ENCODE data around the gene RILPL1. TPM values are rescaled to one million over a fixed set of nuclear protein-coding genes. Genes with fewer than 3 reads are reported as not detected.

RILPL1 gene
- polyA plus RNA-seq, 1 donor (not counting 4 experiments of a cell fraction or from before 2014, with no cell fraction given): 17.0 TPM

DNA sequence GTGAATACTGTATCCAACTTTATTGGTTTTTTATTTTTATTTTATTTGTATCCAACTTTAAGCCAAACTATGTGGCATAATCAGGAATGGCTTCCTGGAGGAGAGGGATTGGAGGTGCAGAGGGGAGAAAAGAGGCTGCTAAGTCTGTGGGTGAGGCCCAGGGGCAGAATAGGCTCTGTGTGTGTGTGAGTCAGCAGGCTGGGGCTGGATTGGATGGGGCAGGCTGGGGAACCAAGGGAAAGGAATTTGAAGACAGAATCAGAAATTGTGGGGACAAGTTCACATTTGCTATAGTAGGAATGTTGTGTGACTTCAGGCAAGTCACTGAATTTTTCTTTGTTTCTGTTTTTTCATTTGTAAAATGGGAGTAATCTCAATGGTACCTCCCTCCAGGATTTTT is 12.8 kb upstream of the RILPL1 start:
- H3K4me2 ChIP-seq (ENCODE audit: control insufficient read depth, extremely low read depth, insufficient read depth, low read depth, low read length): no peak overlapping the region
- no peaks in the 10 kb centered on the region for H3K9me3 ChIP-seq (ENCODE audit: control insufficient read depth, low read depth, low read length)
- no peak overlapping the region for H3K9ac ChIP-seq (ENCODE audit: control insufficient read depth, extremely low read depth, insufficient read depth, low read length)
- H3K4me1 ChIP-seq (ENCODE audit: control insufficient read depth, extremely low read depth, insufficient read depth, low read length): peaks cover 10% of the 10 kb centered on the region
- TF ChIP-seq, protein P1, sequence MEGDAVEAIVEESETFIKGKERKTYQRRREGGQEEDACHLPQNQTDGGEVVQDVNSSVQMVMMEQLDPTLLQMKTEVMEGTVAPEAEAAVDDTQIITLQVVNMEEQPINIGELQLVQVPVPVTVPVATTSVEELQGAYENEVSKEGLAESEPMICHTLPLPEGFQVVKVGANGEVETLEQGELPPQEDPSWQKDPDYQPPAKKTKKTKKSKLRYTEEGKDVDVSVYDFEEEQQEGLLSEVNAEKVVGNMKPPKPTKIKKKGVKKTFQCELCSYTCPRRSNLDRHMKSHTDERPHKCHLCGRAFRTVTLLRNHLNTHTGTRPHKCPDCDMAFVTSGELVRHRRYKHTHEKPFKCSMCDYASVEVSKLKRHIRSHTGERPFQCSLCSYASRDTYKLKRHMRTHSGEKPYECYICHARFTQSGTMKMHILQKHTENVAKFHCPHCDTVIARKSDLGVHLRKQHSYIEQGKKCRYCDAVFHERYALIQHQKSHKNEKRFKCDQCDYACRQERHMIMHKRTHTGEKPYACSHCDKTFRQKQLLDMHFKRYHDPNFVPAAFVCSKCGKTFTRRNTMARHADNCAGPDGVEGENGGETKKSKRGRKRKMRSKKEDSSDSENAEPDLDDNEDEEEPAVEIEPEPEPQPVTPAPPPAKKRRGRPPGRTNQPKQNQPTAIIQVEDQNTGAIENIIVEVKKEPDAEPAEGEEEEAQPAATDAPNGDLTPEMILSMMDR (optimal IDR thresholded peaks at IDR 0.05 in 1 of 3, IDR thresholded peaks at IDR 0.05 in 1 of 3, conservative IDR thresholded peaks at IDR 0.05 in 1 of 3; ENCODE audit: extremely low read depth in 1 of 3, insufficient read depth in 2 of 3, low read length in 3 of 3): no peak
- TF ChIP-seq EZH2 (IDR thresholded peaks at IDR 0.05; ENCODE audit: low read length): no peak
- no peak overlapping the region for H3K27ac ChIP-seq (ENCODE audit: control insufficient read depth, insufficient read depth, low read length)
- no peak overlapping the region for H2AFZ ChIP-seq (ENCODE audit: control insufficient read depth, low read length)
- dilution Hi-C loops (cut with MboI; ENCODE audit: extremely low pct_ligation_motif_present, low sequenced_read_pairs): no loop called here
- DNase-seq (ENCODE audit: low read depth, low spot score): no peak
- no peaks in the 10 kb centered on the region for H3K79me2 ChIP-seq (ENCODE audit: control insufficient read depth, insufficient read depth, low read length)
- peak; percentile 86 for FAIRE-seq
- no peak overlapping the region for H3K4me3 ChIP-seq (ENCODE audit: control insufficient read depth in 2 of 3, extremely low read depth in 1 of 3, insufficient read depth in 2 of 3, low read depth in 1 of 3, low read length in 3 of 3)
- no peaks in the 10 kb centered on the region for H3K36me3 ChIP-seq (ENCODE audit: control insufficient read depth in 2 of 2, extremely low read depth in 1 of 2, insufficient read depth in 2 of 2, low read length in 2 of 2)
- H3K27me3 ChIP-seq (ENCODE audit: control insufficient read depth, extremely low read depth, insufficient read depth, low read length): no peaks in the 10 kb centered on the region
- H3K9me1 ChIP-seq (ENCODE audit: control insufficient read depth, extremely low read depth, insufficient read depth, low read length): no peaks in the 10 kb centered on the region
- H4K20me1 ChIP-seq (ENCODE audit: control insufficient read depth, extremely low read depth, insufficient read depth, low read length): no peaks in the 10 kb centered on the region

DNA sequence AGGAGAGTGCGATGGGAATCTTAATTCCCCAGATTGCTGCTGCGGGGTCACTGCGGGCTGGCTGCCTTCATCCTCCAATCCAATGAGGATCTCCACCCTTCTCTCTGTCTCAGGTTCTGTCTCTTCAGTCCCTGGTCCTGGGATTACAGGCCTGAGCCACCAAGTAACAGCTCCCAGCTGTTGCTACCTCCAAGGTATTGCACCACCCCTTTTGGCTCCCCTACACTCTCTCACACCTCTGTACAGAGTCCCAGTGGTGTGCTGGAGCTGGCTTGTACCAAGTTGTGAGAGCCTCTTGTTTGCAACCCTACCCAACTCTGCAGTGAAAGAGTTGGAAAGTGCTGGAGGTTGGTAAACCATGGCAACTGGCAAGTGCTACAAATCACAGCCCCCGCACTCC is 10.0 kb upstream of the RILPL1 start:
- no peak for FAIRE-seq
- H2AFZ ChIP-seq (ENCODE audit: control insufficient read depth, low read length): no peak overlapping the region

More for the DNA sequence above, 10.0 kb upstream of the RILPL1 start:
- H3K36me3 ChIP-seq (ENCODE audit: control insufficient read depth in 2 of 2, extremely low read depth in 1 of 2, insufficient read depth in 2 of 2, low read length in 2 of 2): no peaks in the 10 kb centered on the region
- H3K4me2 ChIP-seq (ENCODE audit: control insufficient read depth, extremely low read depth, insufficient read depth, low read depth, low read length): no peak overlapping the region
- H3K27me3 ChIP-seq (ENCODE audit: control insufficient read depth, extremely low read depth, insufficient read depth, low read length): no peaks in the 10 kb centered on the region
- no peaks in the 10 kb centered on the region for H3K79me2 ChIP-seq (ENCODE audit: control insufficient read depth, insufficient read depth, low read length)
- H3K27ac ChIP-seq (ENCODE audit: control insufficient read depth, insufficient read depth, low read length): no peak overlapping the region
- H3K9me3 ChIP-seq (ENCODE audit: control insufficient read depth, low read depth, low read length): no peaks in the 10 kb centered on the region
- TF ChIP-seq EZH2 (IDR thresholded peaks at IDR 0.05; ENCODE audit: low read length): no peak
- TF ChIP-seq, protein P1 (optimal IDR thresholded peaks at IDR 0.05 in 1 of 3, IDR thresholded peaks at IDR 0.05 in 1 of 3, conservative IDR thresholded peaks at IDR 0.05 in 1 of 3; ENCODE audit: extremely low read depth in 1 of 3, insufficient read depth in 2 of 3, low read length in 3 of 3): no peak
- no peak overlapping the region for H3K9ac ChIP-seq (ENCODE audit: control insufficient read depth, extremely low read depth, insufficient read depth, low read length)
- H3K4me3 ChIP-seq (ENCODE audit: control insufficient read depth in 2 of 3, extremely low read depth in 1 of 3, insufficient read depth in 2 of 3, low read depth in 1 of 3, low read length in 3 of 3): no peak overlapping the region
- no peaks in the 10 kb centered on the region for H4K20me1 ChIP-seq (ENCODE audit: control insufficient read depth, extremely low read depth, insufficient read depth, low read length)
- no peak for DNase-seq (ENCODE audit: low read depth, low spot score)
- H3K9me1 ChIP-seq (ENCODE audit: control insufficient read depth, extremely low read depth, insufficient read depth, low read length): no peaks in the 10 kb centered on the region
- H3K4me1 ChIP-seq (ENCODE audit: control insufficient read depth, extremely low read depth, insufficient read depth, low read length): peaks cover 10% of the 10 kb centered on the region
- dilution Hi-C loops (cut with MboI; ENCODE audit: extremely low pct_ligation_motif_present, low sequenced_read_pairs): no loop called here
